Myometrial cell (primary cell): ENCODE results near the gene TTK. TPM values are rescaled to one million over a fixed set of nuclear protein-coding genes. Genes with fewer than 3 reads are reported as not detected.

Experiments used
- total RNA-seq: library from RNA; depleted of rRNA; stranded (reverse); fragments of >200 nt; gene quantifications from 2 replicates; pipeline ENCODE4 v1.2.3, GENCODE V29; 2015

Gene TTK
- total RNA-seq = 20.5 and 30.3 TPM in 2 replicates

GRCh38 chr6:80004173-80005072 lies at the start of gene TTK:
Gene TTK, plus strand, starts transcription at chr6:80004649. Its CDS starts 1,195 bp downstream, at chr6:80005844.

Other genes with a start within 250 kb of the TTK start
- gene ELOVL4, start 57.1 kb upstream of the TTK start, total RNA-seq = 9.8 and 10.8 TPM in 2 replicates
- 10.4 and 11.5 TPM in 2 replicates for gene BCKDHB, start 102.0 kb downstream of the TTK start, total RNA-seq